ENCODE measurements around the gene TMED4. TPM values are rescaled to one million over a fixed set of nuclear protein-coding genes. Genes with fewer than 3 reads are reported as not detected.

Gene TMED4
- total and polyA plus RNA-seq, 10 of the 15 experiments (the other 5 are each of a cell fraction or from before 2014, with no cell fraction given), result 20.8 to 71.3 (median 51.0) TPM

GRCh38 chr7:44631458-44632115 lies 49.6 kb upstream of the TMED4 start (continued):
- no peak for TF ChIP-seq E2F8 (IDR thresholded peaks at IDR 0.05; ENCODE audit: low read depth, partially characterized antibody)
- no peak for TF ChIP-seq TCF3 (IDR thresholded peaks at IDR 0.05; ENCODE audit: borderline replicate concordance, insufficient read depth, low read depth, low read length)
- TF ChIP-seq MXI1 (IDR thresholded peaks at IDR 0.05; ENCODE audit: low read depth, low read length), result no peak
- no peak for TF ChIP-seq PBX3 (IDR thresholded peaks at IDR 0.05; ENCODE audit: insufficient replicate concordance, low read depth, low read length)
- TF ChIP-seq SUZ12 (IDR thresholded peaks at IDR 0.05; ENCODE audit: unreplicated experiment), result no peak
- no peak for TF ChIP-seq CHD4 (IDR thresholded peaks at IDR 0.05)
- TF ChIP-seq YY1 (IDR thresholded peaks at IDR 0.05; ENCODE audit: low read depth, low read length), result no peak
- TF ChIP-seq GATAD2B (conservative IDR thresholded peaks at IDR 0.05; ENCODE audit: low read depth), result no peak
- no peak for TF ChIP-seq CREM (IDR thresholded peaks at IDR 0.05; ENCODE audit: low read depth)
- no peak for TF ChIP-seq ZZZ3 (IDR thresholded peaks at IDR 0.05; ENCODE audit: control insufficient read depth, insufficient read length, low read depth)
- no peak for TF ChIP-seq RB1 (IDR thresholded peaks at IDR 0.05; ENCODE audit: borderline replicate concordance)
